ENCODE measurements around the gene LGALS7.
"Not testable (repeated sequence)": the region's sequence is repeated elsewhere in the genome, so short reads cannot be mapped to it uniquely, and the experiment has no call there.

LGALS7 gene

GRCh38 chr19:38773469-38774177 is at the start of gene LGALS7:
Gene LGALS7 (minus strand): TSS chr19:38773517. CDS start chr19:38773492, 25 bp downstream.
- DNase-seq (ENCODE audit: low read depth in 2 of 2), result no peak

GRCh38 chr19:38821230-38821825 is 48.0 kb upstream of the LGALS7 start:
- DNase-seq (ENCODE audit: low read depth in 2 of 2), result not testable (repeated sequence)

GRCh38 chr19:38819231-38819920 is 46.1 kb upstream of the LGALS7 start:
- DNase-seq (ENCODE audit: low read depth in 2 of 2), result no peak

- DNase-seq (ENCODE audit: low read depth in 2 of 2), result no peak
Observed at GRCh38 chr19:38817081-38817480, 43.8 kb upstream of the LGALS7 start.

GRCh38 chr19:38816131-38816750 is 42.9 kb upstream of the LGALS7 start:
- no peak for DNase-seq (ENCODE audit: low read depth in 2 of 2)

GRCh38 chr19:38815059-38816001 is 42.0 kb upstream of the LGALS7 start:
- DNase-seq (ENCODE audit: low read depth in 2 of 2), result no peak

- DNase-seq (ENCODE audit: low read depth in 2 of 2), result not testable (repeated sequence)
Observed at GRCh38 chr19:38813932-38814331, 40.6 kb upstream of the LGALS7 start.

GRCh38 chr19:38813323-38813722 is 40.0 kb upstream of the LGALS7 start:
- no peak for DNase-seq (ENCODE audit: low read depth in 2 of 2)

- no peak for DNase-seq (ENCODE audit: low read depth in 2 of 2)
Observed at GRCh38 chr19:38812841-38813320, 39.6 kb upstream of the LGALS7 start, which contains the start of gene LGALS4. Gene LGALS4 (minus strand): TSS chr19:38812945. CDS start chr19:38812886, 59 bp downstream.

GRCh38 chr19:38812009-38812840 is 38.9 kb upstream of the LGALS7 start:
- DNase-seq (ENCODE audit: low read depth in 2 of 2), result no peak

GRCh38 chr19:38809592-38810252 is 36.4 kb upstream of the LGALS7 start:
- no peak for DNase-seq (ENCODE audit: low read depth in 2 of 2)

GRCh38 chr19:38808741-38809140 is 35.4 kb upstream of the LGALS7 start:
- DNase-seq (ENCODE audit: low read depth in 2 of 2), result no peak

GRCh38 chr19:38807374-38808098 is 34.2 kb upstream of the LGALS7 start:
- not testable (repeated sequence) for DNase-seq (ENCODE audit: low read depth in 2 of 2)

- no peak for DNase-seq (ENCODE audit: low read depth in 2 of 2)
Observed at GRCh38 chr19:38806371-38806770, 33.1 kb upstream of the LGALS7 start.

- DNase-seq (ENCODE audit: low read depth in 2 of 2), result no peak
Observed at GRCh38 chr19:38805180-38805579, 31.9 kb upstream of the LGALS7 start.

- no peak for DNase-seq (ENCODE audit: low read depth in 2 of 2)
Observed at GRCh38 chr19:38803543-38803942, 30.2 kb upstream of the LGALS7 start.

GRCh38 chr19:38801359-38802095 is 28.2 kb upstream of the LGALS7 start:
- DNase-seq (ENCODE audit: low read depth in 2 of 2), result no peak
